DOHH2 (cell line): ENCODE measurements around the gene CDH12.
"Not testable (repeated sequence)": the region's sequence is repeated elsewhere in the genome, so short reads cannot be mapped to it uniquely, and the experiment has no call there.

Experiments used
- H3F3A ChIP-seq: fragments of 200-600 bp; sonication (generic), shearing (Covaris generic); 2 replicates; pipeline ENCODE4 v1.6.0; 2016; ENCODE audit warnings: antibody characterized with exemption, mild to moderate bottlenecking; ENCODE audit not compliant: control insufficient read depth, insufficient read depth
- H3K27ac ChIP-seq: fragments of 200-600 bp; sonication (generic); 2 replicates; pipeline ENCODE4 v1.5.1; 2014; ENCODE audit warnings: low read depth, mild to moderate bottlenecking, low read length, moderate library complexity
- H3K27me3 ChIP-seq: fragments of 200-600 bp; sonication (generic); 2 replicates; pipeline ENCODE4 v1.6.1; 2014; ENCODE audit warnings: mild to moderate bottlenecking, low read length, mixed read lengths; ENCODE audit not compliant: control insufficient read depth
- H3K36me3 ChIP-seq: fragments of 200-600 bp; sonication (generic); 2 replicates; pipeline ENCODE4 v1.6.1; 2014; ENCODE audit warnings: mild to moderate bottlenecking, low read length, moderate library complexity, mixed read lengths; ENCODE audit not compliant: control insufficient read depth
- H3K4me1 ChIP-seq: fragments of 200-600 bp; sonication (generic); 2 replicates; pipeline ENCODE4 v1.6.1; 2014; ENCODE audit warnings: mild to moderate bottlenecking, low read length, mixed read lengths; ENCODE audit not compliant: control insufficient read depth
- H3K4me2 ChIP-seq: fragments of 200-600 bp; sonication (generic); 2 replicates; pipeline ENCODE4 v1.6.0; 2014; ENCODE audit warnings: mild to moderate bottlenecking, low read length, moderate library complexity
- H3K4me3 ChIP-seq: fragments of 200-600 bp; sonication (generic); 2 replicates; pipeline ENCODE4 v1.5.1; 2014; ENCODE audit warnings: mild to moderate bottlenecking, low read length, mixed read lengths
- H3K79me2 ChIP-seq: fragments of 200-600 bp; sonication (generic); 2 replicates; pipeline ENCODE4 v1.6.1; 2014; ENCODE audit warnings: mild to moderate bottlenecking, low read length, mixed read lengths; ENCODE audit not compliant: control insufficient read depth
- H3K9me2 ChIP-seq: fragments of 200-600 bp; sonication (generic); replicated peaks from 2 replicates; pipeline ENCODE4 v1.6.1; 2014; ENCODE audit warnings: mild to moderate bottlenecking, low read length, mixed read lengths; ENCODE audit not compliant: control insufficient read depth
- H3K9me3 ChIP-seq: fragments of 200-600 bp; sonication (generic); 2 replicates; pipeline ENCODE4 v1.6.1; 2014; ENCODE audit warnings: antibody characterized with exemption, low read length, mixed read lengths; ENCODE audit not compliant: control insufficient read depth, insufficient read depth
- H4K20me1 ChIP-seq: fragments of 200-600 bp; sonication (generic); 2 replicates; pipeline ENCODE4 v1.6.0; 2014; ENCODE audit warnings: low read depth, mild to moderate bottlenecking, antibody characterized with exemption, low read length, moderate library complexity; ENCODE audit not compliant: control insufficient read depth, insufficient read depth
- CTCF ChIP-seq: fragments of 200-600 bp; sonication (generic); IDR thresholded peaks from one replicate; pipeline ENCODE4 v1.5.1; 2014; ENCODE audit warnings: antibody characterized with exemption, mild to moderate bottlenecking, low read depth, low read length; ENCODE audit not compliant: poor library complexity, severe bottlenecking
- EZH2phosphoT487 ChIP-seq: fragments of 200-600 bp; sonication (generic); IDR thresholded peaks from 2 replicates; pipeline ENCODE4 v1.6.1; 2017; ENCODE audit warnings: borderline replicate concordance, mild to moderate bottlenecking, antibody characterized with exemption, low read length, moderate library complexity, mixed read lengths

Gene CDH12

GRCh38 chr5:22787398-22787797 is 65.7 kb downstream of the CDH12 start:
- H3K4me1 ChIP-seq = no peaks in the 10 kb centered on the region
- no peak overlapping the region for H3K27ac ChIP-seq
- H3K9me3 ChIP-seq = no peaks in the 10 kb centered on the region
- H3K4me2 ChIP-seq = no peak overlapping the region
- H4K20me1 ChIP-seq = no peaks in the 10 kb centered on the region
- no peaks in the 10 kb centered on the region for H3K36me3 ChIP-seq
- no peaks in the 10 kb centered on the region for H3K9me2 ChIP-seq
- H3F3A ChIP-seq = no peaks in the 10 kb centered on the region
- no peaks in the 10 kb centered on the region for H3K79me2 ChIP-seq
- no peak overlapping the region for H3K4me3 ChIP-seq
- TF ChIP-seq EZH2phosphoT487 (no peak), CTCF (no peak)
- H3K27me3 ChIP-seq = no peaks in the 10 kb centered on the region

GRCh38 chr5:22780756-22781155 is 72.4 kb downstream of the CDH12 start:
- H3K27me3 ChIP-seq = no peaks in the 10 kb centered on the region
- H3K36me3 ChIP-seq = no peaks in the 10 kb centered on the region
- H3F3A ChIP-seq = no peaks in the 10 kb centered on the region
- no peaks in the 10 kb centered on the region for H3K79me2 ChIP-seq
- H3K4me3 ChIP-seq = no peak overlapping the region
- H3K9me3 ChIP-seq = no peaks in the 10 kb centered on the region
- no peaks in the 10 kb centered on the region for H3K4me1 ChIP-seq
- H3K9me2 ChIP-seq = no peaks in the 10 kb centered on the region
- H3K4me2 ChIP-seq = no peak overlapping the region
- H3K27ac ChIP-seq = no peak overlapping the region
- TF ChIP-seq CTCF (no peak), EZH2phosphoT487 (no peak)
- H4K20me1 ChIP-seq = no peaks in the 10 kb centered on the region

GRCh38 chr5:22779499-22779898 is 73.6 kb downstream of the CDH12 start:
- no peak for TF ChIP-seq EZH2phosphoT487
- TF ChIP-seq CTCF = no peak
- Histone ChIP-seq H3K4me2 (no peak overlapping the region), H4K20me1 (no peaks in the 10 kb centered on the region), H3K9me3 (no peaks in the 10 kb centered on the region), H3K27ac (no peak overlapping the region), H3K4me1 (no peaks in the 10 kb centered on the region), H3K36me3 (no peaks in the 10 kb centered on the region), H3K27me3 (no peaks in the 10 kb centered on the region), H3F3A (no peaks in the 10 kb centered on the region), H3K4me3 (no peak overlapping the region), H3K79me2 (no peaks in the 10 kb centered on the region), H3K9me2 (no peaks in the 10 kb centered on the region)

GRCh38 chr5:22776285-22776684 is 76.9 kb downstream of the CDH12 start:
- no peaks in the 10 kb centered on the region for H4K20me1 ChIP-seq
- no peaks in the 10 kb centered on the region for H3K4me1 ChIP-seq
- no peaks in the 10 kb centered on the region for H3F3A ChIP-seq
- TF ChIP-seq EZH2phosphoT487 = no peak
- TF ChIP-seq CTCF = no peak
- H3K9me3 ChIP-seq = no peaks in the 10 kb centered on the region
- no peak overlapping the region for H3K27ac ChIP-seq
- H3K79me2 ChIP-seq = no peaks in the 10 kb centered on the region
- no peaks in the 10 kb centered on the region for H3K36me3 ChIP-seq
- no peak overlapping the region for H3K4me3 ChIP-seq
- no peaks in the 10 kb centered on the region for H3K9me2 ChIP-seq
- no peak overlapping the region for H3K4me2 ChIP-seq
- H3K27me3 ChIP-seq = no peaks in the 10 kb centered on the region

GRCh38 chr5:22774214-22774613 is 78.9 kb downstream of the CDH12 start:
- not testable (repeated sequence) for H3K9me3 ChIP-seq, H3K4me1 ChIP-seq, H3K4me3 ChIP-seq, H3F3A ChIP-seq, H3K27me3 ChIP-seq, H3K27ac ChIP-seq, H3K4me2 ChIP-seq, H4K20me1 ChIP-seq, H3K79me2 ChIP-seq, H3K36me3 ChIP-seq, H3K9me2 ChIP-seq
